Neural progenitor cell (in vitro differentiated cells): ENCODE data around the gene BMPER. TPM values are rescaled to one million over a fixed set of nuclear protein-coding genes. Genes with fewer than 3 reads are reported as not detected.

Experiments used
- DNase-seq: peaks from one replicate; pipeline ENCODE4 v3.0.0-alpha.2; 2016; ENCODE audit warnings: low spot score
- H2AFZ ChIP-seq: fragments of 200-600 bp; sonication (generic); replicated peaks from 2 replicates; pipeline ENCODE4 v1.6.1; 2016; ENCODE audit warnings: antibody characterized with exemption
- H3F3A ChIP-seq: fragments of 200-600 bp; sonication (generic); 2 replicates; pipeline ENCODE4 v1.6.1; 2016; ENCODE audit warnings: antibody characterized with exemption, low read depth
- H3K27ac ChIP-seq: fragments of 200-600 bp; sonication (generic); 2 replicates; pipeline ENCODE4 v1.5.1; 2016; ENCODE audit warnings: mild to moderate bottlenecking
- H3K27me3 ChIP-seq: fragments of 200-600 bp; sonication (generic); 2 replicates; pipeline ENCODE4 v1.6.1; 2016; ENCODE audit warnings: mild to moderate bottlenecking, moderate library complexity
- H3K36me3 ChIP-seq: fragments of 200-600 bp; sonication (generic); 2 replicates; pipeline ENCODE4 v1.5.1; 2016
- H3K4me1 ChIP-seq: fragments of 200-600 bp; sonication (generic); 2 replicates; pipeline ENCODE4 v1.6.1; 2016; ENCODE audit warnings: mixed run types
- H3K4me2 ChIP-seq: fragments of 200-600 bp; sonication (generic); 2 replicates; pipeline ENCODE4 v1.6.1; 2016
- H3K4me3 ChIP-seq: fragments of 200-600 bp; sonication (generic); 2 replicates; pipeline ENCODE4 v1.5.1; 2016
- H3K79me2 ChIP-seq: fragments of 200-600 bp; sonication (generic); 2 replicates; pipeline ENCODE4 v1.6.1; 2016; ENCODE audit warnings: low read depth
- H3K9ac ChIP-seq: fragments of 200-600 bp; sonication (generic); 2 replicates; pipeline ENCODE4 v1.6.1; 2016
- H3K9me3 ChIP-seq: fragments of 200-600 bp; sonication (generic); 2 replicates; pipeline ENCODE4 v1.5.1; 2016; ENCODE audit warnings: low read depth
- H4K20me1 ChIP-seq: fragments of 200-600 bp; sonication (generic); 2 replicates; pipeline ENCODE4 v1.6.1; 2016; ENCODE audit warnings: low read depth
- H3K27ac Mint-ChIP-seq: 3 replicates; pipeline ENCODE4 v1.8.0; 2021; ENCODE audit warnings: mixed read lengths
- H3K27me3 Mint-ChIP-seq: 2 replicates; pipeline ENCODE4 v1.8.0; 2022; ENCODE audit warnings: low read depth, mild to moderate bottlenecking, inconsistent platforms, moderate library complexity, mixed read lengths; ENCODE audit not compliant: insufficient read depth
- H3K36me3 Mint-ChIP-seq: 3 replicates; pipeline ENCODE4 v1.8.0; 2021; ENCODE audit warnings: mixed read lengths
- H3K4me1 Mint-ChIP-seq: 3 replicates; pipeline ENCODE4 v1.8.0; 2021; ENCODE audit warnings: mixed read lengths
- H3K4me3 Mint-ChIP-seq: 3 replicates; pipeline ENCODE4 v1.8.0; 2021; ENCODE audit warnings: mild to moderate bottlenecking, moderate library complexity, mixed read lengths
- H3K9me3 Mint-ChIP-seq: 3 replicates; pipeline ENCODE4 v1.8.0; 2020; ENCODE audit warnings: mixed read lengths
- EZH2 ChIP-seq: fragments of 200-600 bp; sonication (generic); IDR thresholded peaks from 2 replicates; pipeline ENCODE4 v1.6.1; 2017; ENCODE audit warnings: antibody characterized with exemption, mild to moderate bottlenecking, moderate library complexity
- EZH2phosphoT487 ChIP-seq: fragments of 200-600 bp; sonication (generic); IDR thresholded peaks from 2 replicates; pipeline ENCODE4 v1.6.1; 2017; ENCODE audit warnings: antibody characterized with exemption
- total RNA-seq: library from RNA; depleted of rRNA; stranded (reverse); fragments of >200 nt; gene quantifications from 2 replicates; pipeline ENCODE4 v1.2.3, GENCODE V29; 2015; ENCODE audit warnings: low replicate concordance
- TF ChIP-seq, protein P1 (sequence below): fragments of 200-600 bp; sonication (generic); IDR thresholded peaks from 2 replicates; pipeline ENCODE4 v1.5.1; 2017; ENCODE audit warnings: antibody characterized with exemption, mild to moderate bottlenecking

The BMPER gene
- total RNA-seq, 1 donor from 2014 or later = 1.2 TPM

DNA sequence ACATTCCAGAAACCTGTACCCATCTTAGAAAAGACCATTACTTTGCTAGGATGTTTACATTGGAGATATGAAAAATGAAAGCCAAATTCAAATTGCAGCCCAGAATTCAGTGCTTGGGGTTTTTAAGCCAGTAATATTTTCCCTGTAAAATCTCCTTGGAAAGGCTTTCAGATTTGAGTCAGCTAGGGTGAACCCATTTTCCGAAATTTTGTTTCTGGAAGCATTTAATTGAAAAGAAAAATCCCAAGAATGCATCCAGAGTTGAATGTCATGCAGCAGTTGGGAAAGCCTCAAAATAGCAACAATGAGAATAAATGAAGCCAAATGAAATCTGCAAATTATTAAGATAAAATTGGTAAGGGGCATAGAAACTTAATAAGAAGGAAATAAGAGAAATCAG, 106.4 kb downstream of the BMPER start:
- H3K36me3 Mint-ChIP-seq = no peaks in the 10 kb centered on the region
- H3K4me1 Mint-ChIP-seq = no peaks in the 10 kb centered on the region
- Histone ChIP-seq H2AFZ (no peak overlapping the region), H3K27ac (no peak overlapping the region), H3K36me3 (no peaks in the 10 kb centered on the region), H3K27me3 (no peaks in the 10 kb centered on the region), H3K9ac (no peak overlapping the region), H4K20me1 (no peaks in the 10 kb centered on the region), H3F3A (no peaks in the 10 kb centered on the region), H3K4me2 (no peak overlapping the region), H3K79me2 (no peaks in the 10 kb centered on the region), H3K4me3 (no peak overlapping the region), H3K9me3 (no peaks in the 10 kb centered on the region), H3K4me1 (no peaks in the 10 kb centered on the region)
- no peaks in the 10 kb centered on the region for H3K27me3 Mint-ChIP-seq
- DNase-seq = no peak
- H3K4me3 Mint-ChIP-seq = no peak overlapping the region
- no peak overlapping the region for H3K27ac Mint-ChIP-seq
- H3K9me3 Mint-ChIP-seq = no peaks in the 10 kb centered on the region
- no peak for TF ChIP-seq EZH2phosphoT487
- no peak for TF ChIP-seq EZH2
- TF ChIP-seq, protein P1, sequence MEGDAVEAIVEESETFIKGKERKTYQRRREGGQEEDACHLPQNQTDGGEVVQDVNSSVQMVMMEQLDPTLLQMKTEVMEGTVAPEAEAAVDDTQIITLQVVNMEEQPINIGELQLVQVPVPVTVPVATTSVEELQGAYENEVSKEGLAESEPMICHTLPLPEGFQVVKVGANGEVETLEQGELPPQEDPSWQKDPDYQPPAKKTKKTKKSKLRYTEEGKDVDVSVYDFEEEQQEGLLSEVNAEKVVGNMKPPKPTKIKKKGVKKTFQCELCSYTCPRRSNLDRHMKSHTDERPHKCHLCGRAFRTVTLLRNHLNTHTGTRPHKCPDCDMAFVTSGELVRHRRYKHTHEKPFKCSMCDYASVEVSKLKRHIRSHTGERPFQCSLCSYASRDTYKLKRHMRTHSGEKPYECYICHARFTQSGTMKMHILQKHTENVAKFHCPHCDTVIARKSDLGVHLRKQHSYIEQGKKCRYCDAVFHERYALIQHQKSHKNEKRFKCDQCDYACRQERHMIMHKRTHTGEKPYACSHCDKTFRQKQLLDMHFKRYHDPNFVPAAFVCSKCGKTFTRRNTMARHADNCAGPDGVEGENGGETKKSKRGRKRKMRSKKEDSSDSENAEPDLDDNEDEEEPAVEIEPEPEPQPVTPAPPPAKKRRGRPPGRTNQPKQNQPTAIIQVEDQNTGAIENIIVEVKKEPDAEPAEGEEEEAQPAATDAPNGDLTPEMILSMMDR = no peak

DNA sequence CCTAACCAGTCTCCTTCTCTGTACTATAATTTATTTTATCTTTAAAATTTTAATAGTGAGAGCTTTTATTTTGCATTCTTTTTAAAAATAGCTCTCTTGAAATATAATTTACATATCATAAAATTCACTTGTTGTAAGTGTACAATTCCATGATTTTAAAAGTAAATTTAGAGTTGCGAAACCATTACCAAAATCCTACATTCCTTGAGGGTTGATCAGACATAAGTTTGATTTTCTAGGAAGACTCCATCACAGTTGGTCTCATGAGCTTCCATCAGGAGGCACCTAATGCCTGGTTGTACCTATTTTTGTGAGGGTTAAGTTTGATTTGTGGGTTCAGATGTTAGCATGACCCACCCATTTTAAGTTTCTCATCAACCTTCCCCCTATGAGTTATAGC, 108.1 kb downstream of the BMPER start:
- Histone ChIP-seq H3K27me3 (no peaks in the 10 kb centered on the region), H2AFZ (no peak overlapping the region), H3K36me3 (no peaks in the 10 kb centered on the region), H3K79me2 (no peaks in the 10 kb centered on the region), H3K9ac (no peak overlapping the region), H3K9me3 (no peaks in the 10 kb centered on the region), H3K4me2 (no peak overlapping the region), H3K4me1 (no peaks in the 10 kb centered on the region), H3F3A (no peaks in the 10 kb centered on the region), H3K27ac (no peak overlapping the region), H3K4me3 (no peak overlapping the region), H4K20me1 (no peaks in the 10 kb centered on the region)
- Mint-ChIP-seq H3K4me1 (no peaks in the 10 kb centered on the region), H3K27ac (no peak overlapping the region), H3K36me3 (no peaks in the 10 kb centered on the region), H3K9me3 (no peaks in the 10 kb centered on the region), H3K4me3 (no peak overlapping the region), H3K27me3 (no peaks in the 10 kb centered on the region)
- TF ChIP-seq, protein P1 = no peak
- no peak for TF ChIP-seq EZH2
- no peak for TF ChIP-seq EZH2phosphoT487
- DNase-seq = no peak

DNA sequence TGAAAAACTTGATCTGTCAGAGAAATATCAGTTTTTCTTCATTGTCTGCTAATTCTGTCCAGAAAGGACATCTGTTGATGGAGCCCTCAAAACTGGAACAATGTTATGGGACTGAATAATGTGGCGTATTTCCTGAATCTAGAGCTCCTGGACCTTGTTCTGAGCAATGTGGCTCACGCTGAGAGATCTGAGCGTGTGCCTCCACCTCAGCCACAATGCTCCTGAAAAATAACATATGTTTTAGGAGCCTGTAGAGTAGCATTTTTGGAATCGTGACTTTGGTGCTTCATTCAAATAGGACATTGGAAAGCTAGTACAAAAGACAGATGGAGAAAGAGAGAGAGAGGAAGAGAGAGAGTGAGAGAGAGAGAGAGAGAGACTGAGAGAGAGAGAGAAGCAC, 110.3 kb downstream of the BMPER start:
- Histone ChIP-seq H3K9ac (no peak overlapping the region), H3F3A (no peaks in the 10 kb centered on the region), H2AFZ (no peak overlapping the region), H3K4me1 (peaks cover 7% of the 10 kb centered on the region), H3K27me3 (no peaks in the 10 kb centered on the region), H3K27ac (no peak overlapping the region), H4K20me1 (no peaks in the 10 kb centered on the region), H3K4me2 (no peak overlapping the region), H3K36me3 (no peaks in the 10 kb centered on the region), H3K4me3 (no peak overlapping the region), H3K79me2 (no peaks in the 10 kb centered on the region), H3K9me3 (no peaks in the 10 kb centered on the region)
- DNase-seq = no peak
- Mint-ChIP-seq H3K9me3 (no peaks in the 10 kb centered on the region), H3K4me3 (no peak overlapping the region), H3K4me1 (peaks cover 2% of the 10 kb centered on the region), H3K27me3 (no peaks in the 10 kb centered on the region), H3K27ac (no peak overlapping the region), H3K36me3 (no peaks in the 10 kb centered on the region)
- TF ChIP-seq, protein P1 = no peak
- TF ChIP-seq EZH2 = no peak
- no peak for TF ChIP-seq EZH2phosphoT487
